Skin of body (tissue), 2 donors: ENCODE data around the gene PF4V1. TPM values are rescaled to one million over a fixed set of nuclear protein-coding genes. Genes with fewer than 3 reads are reported as not detected.

Experiments
- DNase-seq: peaks from one replicate; lab custom pipeline; 2025; lab: John Stamatoyannopoulos, UW
- total RNA-seq: library from RNA; depleted of rRNA; stranded (reverse); fragments of >200 nt; gene quantifications from one replicate; pipeline ENCODE4 v1.2.3, GENCODE V29; 2014

The PF4V1 gene
- total RNA-seq, 1 donor from 2014 or later: not detected

DNA sequence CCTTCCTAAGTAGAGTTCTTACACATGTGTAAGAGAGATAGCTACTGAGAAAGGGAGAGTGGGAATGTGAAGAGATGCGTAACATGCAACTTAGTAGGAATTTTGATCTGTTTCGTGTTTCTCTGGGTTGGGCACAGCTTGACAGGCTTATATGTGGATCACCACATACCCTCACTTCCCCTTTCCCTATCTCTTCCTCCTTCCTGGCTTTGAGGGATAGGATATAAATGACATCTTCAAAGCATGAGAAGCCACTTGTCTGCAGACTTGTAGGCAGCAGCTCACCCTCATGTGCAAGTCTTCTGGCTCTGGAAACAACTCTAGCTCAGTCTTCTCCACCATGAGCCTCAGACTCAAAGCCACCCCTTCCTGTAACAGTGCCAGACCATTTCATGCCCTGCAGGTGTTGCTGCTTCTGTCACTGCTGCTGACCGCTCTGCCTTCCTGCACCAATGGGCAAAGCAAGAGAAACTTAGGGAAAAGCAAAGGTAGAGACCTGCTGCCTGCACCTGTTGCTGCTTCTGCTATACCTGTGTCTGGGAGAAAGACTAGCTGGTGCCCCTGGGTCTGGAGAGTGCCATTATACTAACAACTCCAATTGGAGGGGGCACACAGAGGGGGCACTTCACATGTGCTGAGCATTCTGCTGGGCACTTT is 5.4 kb upstream of the PF4V1 start:
- DNase-seq: no peak

DNA sequence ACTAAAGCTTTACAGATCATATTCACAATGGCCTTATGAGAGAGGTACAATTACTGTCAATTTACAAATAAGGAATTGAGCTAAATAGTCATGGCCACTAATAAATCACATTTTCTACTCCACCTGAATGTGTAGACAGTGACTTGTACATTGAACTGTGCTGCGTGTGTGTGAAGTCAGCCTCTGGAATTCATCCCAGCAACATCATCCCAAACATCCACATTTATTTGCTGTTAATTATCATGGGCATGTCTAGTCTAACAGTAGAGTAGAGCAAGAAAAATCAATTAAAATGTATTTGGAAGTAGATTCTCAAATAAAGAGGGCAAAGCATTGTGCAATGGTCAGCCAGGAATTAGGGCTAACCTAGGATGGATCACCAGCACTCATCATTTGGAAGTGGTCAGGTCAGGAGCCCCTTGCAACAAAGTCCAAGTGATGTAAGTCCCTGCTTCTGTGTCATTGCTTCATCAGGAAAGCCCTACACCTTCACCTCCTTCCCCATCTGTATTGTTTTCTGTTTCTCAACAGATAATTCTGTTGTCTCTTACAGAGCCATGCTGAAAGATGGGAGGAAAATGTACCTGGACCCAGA is 4.8 kb upstream of the PF4V1 start:
- no peak for DNase-seq

GRCh38 chr4:73850261-73850970 is 2.7 kb upstream of the PF4V1 start:
- no peak for DNase-seq

DNA sequence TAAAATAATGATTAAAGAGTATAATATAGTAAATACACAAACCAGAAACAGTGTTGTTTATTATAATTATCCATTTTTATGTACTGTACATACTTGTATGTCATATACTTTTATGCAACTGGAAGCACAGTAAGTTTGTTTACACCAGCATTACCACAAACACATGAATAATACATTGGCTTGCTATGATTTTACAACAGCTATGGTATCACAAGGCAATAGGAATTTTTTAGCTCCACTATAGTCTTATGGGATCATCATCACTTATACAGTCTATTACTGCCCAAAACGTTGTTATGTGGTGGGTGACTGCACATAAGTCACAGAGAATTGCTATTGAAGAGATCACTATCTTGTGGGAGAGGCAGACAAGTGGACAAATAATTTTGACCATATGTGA is 1.8 kb upstream of the PF4V1 start:
- DNase-seq: no peak

DNA sequence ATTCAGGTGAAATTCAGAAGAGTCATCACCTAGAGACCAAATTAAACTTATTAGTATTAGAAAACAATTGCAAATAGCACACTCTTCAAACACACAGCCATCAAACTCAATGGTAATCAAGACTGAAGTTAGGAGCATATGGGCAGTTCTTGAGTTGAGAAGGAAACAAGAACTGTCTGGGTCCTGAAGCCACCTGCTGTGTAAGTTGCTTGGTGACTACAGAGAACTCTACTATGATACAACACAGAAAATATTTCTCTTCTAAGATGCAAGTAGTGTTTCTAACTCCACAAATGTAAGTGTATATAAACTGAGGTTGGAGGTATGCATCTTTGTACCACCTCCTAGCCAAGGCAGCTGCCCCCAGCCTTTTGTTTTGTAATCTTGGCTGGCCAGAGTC is 325 bp upstream of the PF4V1 start:
- DNase-seq: no peak

DNA sequence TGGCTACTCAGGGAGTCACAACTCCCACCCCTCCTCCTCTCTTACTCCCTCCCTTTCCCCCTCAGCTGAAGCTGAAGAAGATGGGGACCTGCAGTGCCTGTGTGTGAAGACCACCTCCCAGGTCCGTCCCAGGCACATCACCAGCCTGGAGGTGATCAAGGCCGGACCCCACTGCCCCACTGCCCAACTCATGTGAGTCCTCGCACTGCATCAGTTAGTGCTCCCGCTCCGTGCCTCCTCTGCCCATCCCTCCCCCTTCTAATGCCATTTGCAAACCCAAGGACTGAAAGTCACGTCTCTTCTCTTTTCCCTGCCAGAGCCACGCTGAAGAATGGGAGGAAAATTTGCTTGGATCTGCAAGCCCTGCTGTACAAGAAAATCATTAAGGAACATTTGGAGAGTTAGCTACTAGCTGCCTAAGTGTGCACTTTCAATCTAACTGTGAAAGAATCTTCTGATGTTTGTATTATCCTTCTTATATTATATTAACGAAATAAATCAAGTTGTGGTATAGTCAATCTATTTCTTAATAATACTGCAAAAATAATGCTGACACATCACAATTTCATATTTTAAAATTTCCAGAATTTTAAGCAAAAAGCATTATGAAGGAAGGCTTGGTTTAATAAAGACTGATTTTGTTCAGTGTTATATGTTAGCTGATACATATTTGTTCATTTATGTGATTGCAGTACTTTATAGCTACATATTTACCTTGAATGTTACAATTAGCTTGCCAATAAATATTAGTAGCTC is 800 bp downstream of the PF4V1 start:
- no peak for DNase-seq

- no peak for DNase-seq
These were observed 2.3 kb downstream of the PF4V1 start for GRCh38 chr4:73855406-73855805.

DNA sequence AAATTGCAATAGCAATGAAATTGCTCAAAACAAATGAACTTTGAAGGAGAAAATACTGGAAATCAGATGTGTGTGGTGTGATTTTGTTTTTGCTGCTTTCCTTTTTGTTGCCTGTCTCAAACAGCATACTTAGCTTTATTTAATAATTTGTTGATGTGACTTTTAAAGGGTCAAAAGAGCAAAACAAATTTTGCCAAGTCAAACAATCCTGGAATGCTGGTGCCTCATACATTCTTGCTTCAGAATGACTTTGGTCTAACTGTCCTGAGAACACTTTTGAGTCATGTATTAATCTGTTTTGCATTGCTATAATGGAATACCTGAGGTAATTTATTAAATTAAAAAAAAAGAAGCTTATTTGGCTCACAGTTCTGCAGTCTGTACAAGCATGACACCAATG is 3.4 kb downstream of the PF4V1 start:
- DNase-seq: no peak

DNA sequence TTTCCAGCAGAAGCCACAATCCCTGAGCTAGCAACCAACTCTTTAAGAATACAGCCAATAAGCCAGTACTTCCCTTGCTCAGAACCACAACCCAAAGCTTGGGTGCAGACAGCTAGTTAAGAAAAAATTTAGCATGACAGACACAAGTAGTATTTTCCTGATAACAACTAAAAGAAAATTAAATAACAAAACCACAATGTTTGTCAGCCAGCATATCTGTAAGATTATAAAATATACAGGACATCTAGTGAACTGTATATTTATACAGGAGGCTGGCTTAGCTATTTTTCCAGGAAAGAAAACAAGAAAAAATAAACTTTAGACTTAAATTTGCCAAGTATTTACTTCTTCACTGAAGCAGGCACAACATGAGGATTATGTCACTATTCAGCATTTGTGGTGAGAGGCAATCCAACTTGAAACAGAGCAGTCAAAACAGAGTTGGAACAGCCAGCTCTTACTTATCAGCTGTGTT is 6.6 kb downstream of the PF4V1 start:
- DNase-seq: no peak

DNA sequence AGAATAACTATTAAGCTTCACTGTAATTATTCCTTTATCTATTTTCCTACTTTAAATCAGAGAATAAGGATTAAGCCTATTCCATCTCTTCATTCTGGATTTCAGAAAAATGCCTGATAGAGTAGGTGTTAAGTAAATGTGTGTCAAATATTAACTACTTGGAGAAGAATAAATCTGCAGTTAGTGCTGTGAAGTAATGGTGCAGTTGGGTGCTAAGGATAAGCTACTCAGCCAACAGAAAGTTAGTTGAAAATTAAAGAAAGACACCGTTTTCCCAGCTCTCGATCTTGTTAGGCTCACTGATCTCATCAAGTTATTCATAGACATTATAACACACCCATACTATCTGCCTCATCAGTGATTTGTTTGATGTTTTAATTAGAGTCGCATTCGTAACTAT is 7.1 kb downstream of the PF4V1 start:
- no peak for DNase-seq

GRCh38 chr4:73860917-73861316 is 7.8 kb downstream of the PF4V1 start:
- DNase-seq: no peak

- DNase-seq: no peak
These were observed 9.2 kb downstream of the PF4V1 start for GRCh38 chr4:73862322-73862721.

DNA sequence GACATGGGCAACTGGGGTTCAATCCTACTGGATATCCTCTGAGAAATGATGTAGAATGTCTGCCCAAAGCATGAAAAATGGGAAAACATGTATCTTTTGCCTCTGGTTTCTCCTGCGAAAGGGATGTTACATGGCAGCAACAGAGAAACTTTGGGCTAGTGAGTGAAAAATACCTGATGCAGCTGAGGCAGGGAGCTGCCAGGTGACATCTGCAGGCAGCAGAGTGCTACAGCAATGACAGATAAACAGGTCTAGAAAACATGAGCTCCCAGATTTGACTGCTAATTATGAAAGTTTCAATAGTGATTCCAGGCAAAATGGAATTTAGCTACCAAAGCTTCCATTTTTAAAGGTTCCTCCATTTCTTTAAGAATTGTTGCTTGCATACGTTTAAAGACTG is 11.3 kb downstream of the PF4V1 start:
- no peak for DNase-seq

- no peak for DNase-seq
These were observed 11.9 kb downstream of the PF4V1 start for GRCh38 chr4:73864961-73865360.

DNA sequence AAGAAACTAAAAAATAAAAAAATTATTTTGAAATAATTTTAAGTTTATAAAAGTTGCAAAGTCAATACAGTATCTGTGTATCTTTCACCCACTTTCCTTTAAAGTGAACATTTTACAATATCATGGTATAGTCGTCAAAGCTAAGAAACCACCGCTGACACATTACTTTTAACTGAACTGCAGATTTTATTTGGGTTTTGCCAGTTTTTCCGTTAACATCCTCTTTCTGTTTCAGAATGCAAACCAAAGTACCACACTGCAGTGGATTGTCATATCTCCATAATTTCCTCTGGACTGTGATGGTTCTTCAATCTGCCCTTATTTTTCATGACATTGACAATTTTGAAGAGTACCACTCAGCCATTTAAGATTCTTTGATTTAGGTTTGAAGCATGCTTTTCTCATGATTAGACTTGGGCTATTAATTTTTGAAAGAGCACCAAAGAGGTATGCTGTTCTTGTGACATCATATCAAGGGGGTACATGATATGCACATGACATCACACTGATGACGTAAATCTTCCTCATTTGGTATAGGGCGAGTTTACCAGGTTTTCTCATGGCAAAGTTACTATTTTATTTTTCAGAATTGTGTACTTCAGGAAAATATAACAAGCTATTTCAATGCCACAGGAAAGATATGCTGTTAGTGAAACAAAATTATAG is 12.5 kb downstream of the PF4V1 start:
- no peak for DNase-seq

GRCh38 chr4:73866246-73866645 is 13.2 kb downstream of the PF4V1 start:
- DNase-seq: no peak

DNA sequence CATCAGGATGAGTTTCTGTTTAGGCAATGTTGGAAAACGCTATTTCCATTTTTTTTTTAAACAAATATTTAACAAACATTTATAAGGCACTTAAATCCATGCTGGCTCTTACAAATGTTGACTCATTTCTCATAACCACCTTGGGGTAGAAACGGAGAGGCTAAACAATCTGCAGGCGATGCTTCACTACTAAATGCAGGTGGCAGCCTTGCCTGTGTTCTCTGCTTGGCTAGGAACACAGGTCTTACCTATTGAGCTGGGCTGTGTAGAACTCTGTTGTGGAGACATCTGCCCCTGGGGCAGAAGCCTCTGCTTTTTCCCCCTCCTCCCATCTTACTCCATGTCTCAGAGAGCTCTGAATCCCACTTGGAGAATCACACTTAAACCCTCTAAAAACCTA is 14.7 kb downstream of the PF4V1 start:
- no peak for DNase-seq

DNA sequence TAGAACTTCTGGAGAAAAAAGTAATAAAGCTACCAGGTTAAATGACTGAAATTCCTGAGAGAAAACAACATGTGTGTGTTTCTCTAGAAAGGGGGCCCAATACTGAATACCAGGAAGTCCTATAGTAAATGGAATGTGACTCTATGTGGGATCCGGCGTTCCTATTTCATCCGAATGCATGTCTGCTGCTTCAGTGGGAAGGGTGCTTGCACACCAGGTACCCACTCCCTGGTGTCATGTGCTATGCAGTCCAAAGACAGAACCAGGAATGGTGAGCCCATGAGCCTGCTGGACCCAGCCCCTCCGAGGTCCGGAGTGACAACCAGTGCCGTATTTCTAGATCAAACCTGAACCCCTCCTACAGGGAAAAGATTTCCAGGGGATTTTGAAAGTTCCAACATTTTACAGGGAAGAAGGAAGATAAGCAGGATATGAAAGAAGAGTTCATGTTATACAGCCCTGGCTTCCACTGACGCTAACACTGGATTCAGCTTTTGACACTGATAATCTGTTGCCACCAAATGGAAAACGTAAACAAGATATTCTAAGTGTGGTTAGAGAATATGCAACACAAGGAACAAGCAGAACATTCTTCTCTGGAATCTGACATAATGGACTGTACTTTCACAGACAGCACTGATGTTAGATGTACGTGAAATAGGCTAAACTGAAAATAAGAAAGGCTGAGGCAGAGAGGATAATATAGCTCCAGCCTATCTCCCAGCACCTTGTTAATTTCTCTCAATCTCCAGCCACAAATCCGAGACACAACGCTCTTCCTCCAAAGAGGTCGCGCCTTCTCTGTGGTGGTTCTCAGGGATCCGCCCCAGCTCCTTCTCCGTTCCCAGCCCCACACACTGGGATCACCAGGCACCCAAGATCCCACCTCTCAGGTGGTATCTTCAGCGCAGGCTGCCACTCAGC is 15.4 kb downstream of the PF4V1 start:
- no peak for DNase-seq

DNA sequence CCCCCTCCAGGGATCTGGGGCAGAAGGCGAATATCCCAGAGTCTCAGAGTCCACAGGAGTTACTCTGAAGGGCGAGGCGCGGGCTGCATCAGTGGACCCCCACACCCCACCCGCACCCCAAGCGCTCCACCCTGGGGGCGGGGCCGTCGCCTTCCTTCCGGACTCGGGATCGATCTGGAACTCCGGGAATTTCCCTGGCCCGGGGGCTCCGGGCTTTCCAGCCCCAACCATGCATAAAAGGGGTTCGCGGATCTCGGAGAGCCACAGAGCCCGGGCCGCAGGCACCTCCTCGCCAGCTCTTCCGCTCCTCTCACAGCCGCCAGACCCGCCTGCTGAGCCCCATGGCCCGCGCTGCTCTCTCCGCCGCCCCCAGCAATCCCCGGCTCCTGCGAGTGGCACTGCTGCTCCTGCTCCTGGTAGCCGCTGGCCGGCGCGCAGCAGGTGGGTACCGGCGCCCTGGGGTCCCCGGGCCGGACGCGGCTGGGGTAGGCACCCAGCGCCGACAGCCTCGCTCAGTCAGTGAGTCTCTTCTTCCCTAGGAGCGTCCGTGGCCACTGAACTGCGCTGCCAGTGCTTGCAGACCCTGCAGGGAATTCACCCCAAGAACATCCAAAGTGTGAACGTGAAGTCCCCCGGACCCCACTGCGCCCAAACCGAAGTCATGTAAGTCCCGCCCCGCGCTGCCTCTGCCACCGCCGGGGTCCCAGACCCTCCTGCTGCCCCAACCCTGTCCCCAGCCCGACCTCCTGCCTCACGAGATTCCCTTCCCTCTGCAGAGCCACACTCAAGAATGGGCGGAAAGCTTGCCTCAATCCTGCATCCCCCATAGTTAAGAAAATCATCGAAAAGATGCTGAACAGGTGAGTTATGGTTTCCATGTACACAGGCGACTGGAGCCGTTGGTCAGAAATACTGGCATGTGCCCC is 16.3 kb downstream of the PF4V1 start, which contains the start of gene CXCL1:
Gene CXCL1 (plus strand): TSS at position 264 of the 926 bp plus-strand sequence. CDS start 78 bp downstream, at position 342.
- DNase-seq: no peak
